GM21723 (cell line): ENCODE measurements around the gene HLA-DQB2.
"Not testable (repeated sequence)": the region's sequence is repeated elsewhere in the genome, so short reads cannot be mapped to it uniquely, and the experiment has no call there.

ENCODE experiments used
- ATAC-seq: cut with Tn5 transposase; IDR thresholded peaks from one replicate; pipeline ENCODE4 v1.9.1; 2021; ENCODE audit warnings: mild to moderate bottlenecking, moderate library complexity; ENCODE audit not compliant: unreplicated experiment

Gene HLA-DQB2

GRCh38 chr6:32745649-32746048 lies 17.7 kb downstream of the HLA-DQB2 start:
- ATAC-seq, result not testable (repeated sequence)

- no peak for ATAC-seq
Measured at GRCh38 chr6:32744776-32745175, 18.6 kb downstream of the HLA-DQB2 start.

- ATAC-seq, result no peak
Measured at GRCh38 chr6:32742374-32742773, 21.0 kb downstream of the HLA-DQB2 start.

- ATAC-seq, result no peak
Measured at GRCh38 chr6:32741031-32741960, 22.0 kb downstream of the HLA-DQB2 start, which contains the start of gene HLA-DQA2. Gene HLA-DQA2 (plus strand): TSS chr6:32741391. CDS start chr6:32741444, 53 bp downstream.

GRCh38 chr6:32738126-32738525 lies 25.2 kb downstream of the HLA-DQB2 start:
- no peak for ATAC-seq

GRCh38 chr6:32718879-32719278 lies 44.5 kb downstream of the HLA-DQB2 start:
- ATAC-seq, result no peak

GRCh38 chr6:32716396-32716795 lies 46.9 kb downstream of the HLA-DQB2 start:
- no peak for ATAC-seq

- no peak for ATAC-seq
Measured at GRCh38 chr6:32713241-32713640, 50.1 kb downstream of the HLA-DQB2 start.

- no peak for ATAC-seq
Measured at GRCh38 chr6:32709625-32710024, 53.7 kb downstream of the HLA-DQB2 start.
